Calu3 (cell line): Measurements from ENCODE around the gene GPATCH8. TPM values are rescaled to one million over a fixed set of nuclear protein-coding genes. Genes with fewer than 3 reads are reported as not detected.

ENCODE experiments used
- BruUV-seq: library from RNA; stranded (reverse); fragments of 400-500 nt; replicated peaks from 2 replicates; lab custom pipeline; 2021; lab: Mats Ljungman, UMichigan
- CTCF ChIA-PET: fragments of 300-600 bp; sonication (Branson Sonifier 250); formaldehyde crosslinking; loops from one replicate; lab custom pipeline; 2022; ENCODE audit warnings: antibody characterized with exemption; lab: Charles Lee
- DNase-seq: peaks from one replicate; pipeline ENCODE4 v3.0.0; 2022
- H3K27ac Mint-ChIP-seq: one replicate; pipeline ENCODE4 v1.8.0; 2022; ENCODE audit warnings: mixed read lengths; ENCODE audit not compliant: unreplicated experiment
- H3K27me3 Mint-ChIP-seq: one replicate; pipeline ENCODE4 v1.8.0; 2022; ENCODE audit warnings: mixed read lengths; ENCODE audit not compliant: unreplicated experiment
- H3K36me3 Mint-ChIP-seq: one replicate; pipeline ENCODE4 v1.8.0; 2022; ENCODE audit warnings: mild to moderate bottlenecking, moderate library complexity, mixed read lengths; ENCODE audit not compliant: insufficient read depth, unreplicated experiment
- H3K4me1 Mint-ChIP-seq: one replicate; pipeline ENCODE4 v1.8.0; 2022; ENCODE audit warnings: mild to moderate bottlenecking, low read depth, mixed read lengths; ENCODE audit not compliant: unreplicated experiment
- H3K4me3 Mint-ChIP-seq: one replicate; pipeline ENCODE4 v1.8.0; 2022; ENCODE audit warnings: mild to moderate bottlenecking, low read depth, moderate library complexity, mixed read lengths; ENCODE audit not compliant: unreplicated experiment
- H3K9me3 Mint-ChIP-seq: one replicate; pipeline ENCODE4 v1.8.0; 2022; ENCODE audit warnings: low read depth, mixed read lengths; ENCODE audit not compliant: unreplicated experiment
- CTCF ChIP-seq: fragments of 200-600 bp; IDR thresholded peaks from one replicate; pipeline ENCODE4 v1.8.0; 2022; ENCODE audit warnings: antibody characterized with exemption; ENCODE audit not compliant: unreplicated experiment
- intact Hi-C: fragments of 100-400 bp; cut with micrococcal nuclease; formaldehyde crosslinking; loops from one replicate; pipeline ENCODE4 v1.10.0; 2022; ENCODE audit not compliant: unreplicated experiment
- total RNA-seq: library from RNA; stranded (reverse); gene quantifications from 2 replicates; pipeline ENCODE4 v1.2.3, GENCODE V29; 2022

GPATCH8 gene
- total RNA-seq, 1 experiment from 2014 or later = 60.1 TPM

- no peaks in the 10 kb centered on the region for H3K9me3 Mint-ChIP-seq
- peaks cover 31% of the 10 kb centered on the region for H3K36me3 Mint-ChIP-seq
- no peak within 1 kb of the TSS for H3K27ac Mint-ChIP-seq
- peaks cover 7% of the 10 kb centered on the region for H3K4me1 Mint-ChIP-seq
- BruUV-seq = no TSS peak
- TF ChIP-seq CTCF = no peak
- DNase-seq = no peak
- CTCF ChIA-PET = no interaction called here
- H3K27me3 Mint-ChIP-seq = peaks cover 6% of the 10 kb centered on the region
- H3K4me3 Mint-ChIP-seq = no peak within 1 kb of the TSS
- intact Hi-C loops = no loop called here
Measured at GRCh38 chr17:44389281-44389680, 113.9 kb downstream of the GPATCH8 start, which contains the start of gene ITGA2B. Gene ITGA2B, minus strand, starts transcription at chr17:44389649. Its CDS starts 176 bp downstream, at chr17:44389473.

- Mint-ChIP-seq H3K4me3 (no peak overlapping the region), H3K9me3 (no peaks in the 10 kb centered on the region), H3K36me3 (peaks cover 25% of the 10 kb centered on the region), H3K27me3 (peaks cover 21% of the 10 kb centered on the region), H3K4me1 (peaks cover 7% of the 10 kb centered on the region), H3K27ac (no peak overlapping the region)
- intact Hi-C loops = no loop called here
- no peak for DNase-seq
- TF ChIP-seq CTCF = no peak
- CTCF ChIA-PET = interaction anchor here (0.6 to 0.7 kb wide), 3 partner anchors 9 to 164 kb away, joined by 3 to 6 read pairs (median 5); no protein-coding TSS in a partner anchor
- BruUV-seq = no TSS peak
Measured at GRCh38 chr17:44387804-44388203, 115.4 kb downstream of the GPATCH8 start.

DNA sequence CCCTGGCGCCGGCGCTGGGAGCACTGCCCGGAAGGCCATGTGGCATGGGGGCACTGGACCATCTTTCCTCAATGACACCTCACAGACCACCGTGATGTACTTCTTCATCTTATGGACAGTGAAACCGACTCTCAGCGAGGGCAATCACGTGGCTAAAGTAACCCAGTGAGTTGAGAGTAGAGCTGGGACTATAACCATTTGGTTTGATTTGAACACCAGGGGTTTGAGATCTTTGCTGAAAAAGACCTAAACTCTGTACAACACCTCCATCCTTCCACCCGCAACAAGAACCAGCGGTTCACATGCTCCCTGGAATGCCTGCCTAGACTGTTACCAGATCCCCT is 117.1 kb downstream of the GPATCH8 start:
- CTCF ChIA-PET = no interaction called here
- intact Hi-C loops = no loop called here
- H3K27ac Mint-ChIP-seq = no peak overlapping the region

DNA sequence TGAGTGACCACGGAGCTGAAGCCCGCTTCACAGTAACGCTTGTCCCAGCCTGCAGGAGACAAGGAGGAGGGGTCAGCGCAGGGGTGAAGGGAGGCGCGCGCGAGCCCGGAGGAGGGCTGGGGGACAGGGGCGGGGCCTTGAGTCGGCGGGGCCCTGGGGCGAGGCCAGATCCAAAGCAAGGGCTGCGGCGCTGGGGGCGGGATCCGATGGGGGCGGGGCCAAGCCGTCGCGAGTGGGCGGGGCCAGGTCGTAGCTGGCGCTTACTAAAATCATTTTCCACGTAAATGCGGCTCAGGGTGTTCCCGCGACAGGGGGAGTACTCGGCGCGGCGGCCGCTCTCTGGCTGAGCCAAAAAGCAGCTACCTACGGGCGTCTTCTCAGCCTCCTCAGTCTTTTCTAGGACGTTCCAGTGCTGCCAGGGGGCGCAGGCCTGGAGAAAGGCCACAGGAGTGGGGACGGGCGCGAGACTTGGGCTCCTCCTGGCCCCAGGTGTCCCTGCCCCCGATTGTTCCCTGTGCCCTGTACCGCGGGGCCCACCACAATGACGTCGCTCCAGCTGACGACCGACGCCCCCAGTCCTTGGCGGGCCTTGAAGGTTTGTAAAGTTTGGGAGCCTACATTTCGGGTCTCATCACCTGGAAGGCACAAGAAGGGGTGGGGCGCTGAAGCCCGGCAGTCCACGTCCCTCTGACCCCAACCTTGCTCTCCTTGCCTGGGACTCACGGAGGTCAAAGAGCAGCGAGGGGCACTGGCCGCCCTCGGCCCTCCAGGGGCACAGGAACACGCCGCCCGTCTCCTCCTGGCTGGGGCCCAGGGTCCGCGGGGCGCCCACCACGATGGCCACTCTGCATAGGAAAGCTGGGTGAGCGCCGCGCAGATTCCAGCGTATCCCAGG is 117.7 kb downstream of the GPATCH8 start:
- TF ChIP-seq CTCF = no peak
- DNase-seq = peak; percentile 91
- BruUV-seq = no TSS peak
- CTCF ChIA-PET = interaction anchor here (0.6 to 1.3 kb wide), 5 partner anchors 22 to 344 kb away, joined by 3 to 10 read pairs (median 7); partner anchors contain the start of gene FAM171A2
- peaks cover 19% of the 10 kb centered on the region for H3K36me3 Mint-ChIP-seq
- intact Hi-C loops = no loop called here
- H3K4me1 Mint-ChIP-seq = peaks cover 7% of the 10 kb centered on the region
- peaks cover 37% of the 10 kb centered on the region for H3K27me3 Mint-ChIP-seq
- H3K9me3 Mint-ChIP-seq = no peaks in the 10 kb centered on the region
- no peak overlapping the region for H3K27ac Mint-ChIP-seq
- peak overlapping the region; percentile 69 for H3K4me3 Mint-ChIP-seq

More for the DNA sequence above, 117.1 kb downstream of the GPATCH8 start:
- Mint-ChIP-seq H3K9me3 (no peaks in the 10 kb centered on the region), H3K27me3 (peaks cover 37% of the 10 kb centered on the region), H3K36me3 (peaks cover 19% of the 10 kb centered on the region), H3K4me3 (peak overlapping the region; percentile 69), H3K4me1 (peaks cover 7% of the 10 kb centered on the region)
- no peak for DNase-seq
- BruUV-seq = no TSS peak
- no peak for TF ChIP-seq CTCF
